22Rv1 (cell line): ENCODE measurements around the gene CCDC59.

Source experiments
- ZFX ChIP-seq: fragments of 450-650 bp; IDR thresholded peaks from 2 replicates; pipeline ENCODE4 v1.6.1; 2017; ENCODE audit warnings: antibody characterized with exemption, borderline replicate concordance
- TF ChIP-seq, protein P1 (sequence below): fragments of 450-650 bp; IDR thresholded peaks from 2 replicates; pipeline ENCODE4 v1.5.1; 2017; ENCODE audit warnings: mild to moderate bottlenecking

GRCh38 chr12:82378997-82379396 is 20.8 kb upstream of the CCDC59 start:
- TF ChIP-seq, protein P1, sequence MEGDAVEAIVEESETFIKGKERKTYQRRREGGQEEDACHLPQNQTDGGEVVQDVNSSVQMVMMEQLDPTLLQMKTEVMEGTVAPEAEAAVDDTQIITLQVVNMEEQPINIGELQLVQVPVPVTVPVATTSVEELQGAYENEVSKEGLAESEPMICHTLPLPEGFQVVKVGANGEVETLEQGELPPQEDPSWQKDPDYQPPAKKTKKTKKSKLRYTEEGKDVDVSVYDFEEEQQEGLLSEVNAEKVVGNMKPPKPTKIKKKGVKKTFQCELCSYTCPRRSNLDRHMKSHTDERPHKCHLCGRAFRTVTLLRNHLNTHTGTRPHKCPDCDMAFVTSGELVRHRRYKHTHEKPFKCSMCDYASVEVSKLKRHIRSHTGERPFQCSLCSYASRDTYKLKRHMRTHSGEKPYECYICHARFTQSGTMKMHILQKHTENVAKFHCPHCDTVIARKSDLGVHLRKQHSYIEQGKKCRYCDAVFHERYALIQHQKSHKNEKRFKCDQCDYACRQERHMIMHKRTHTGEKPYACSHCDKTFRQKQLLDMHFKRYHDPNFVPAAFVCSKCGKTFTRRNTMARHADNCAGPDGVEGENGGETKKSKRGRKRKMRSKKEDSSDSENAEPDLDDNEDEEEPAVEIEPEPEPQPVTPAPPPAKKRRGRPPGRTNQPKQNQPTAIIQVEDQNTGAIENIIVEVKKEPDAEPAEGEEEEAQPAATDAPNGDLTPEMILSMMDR = no peak
- no peak for TF ChIP-seq ZFX
